Fibroblast of mammary gland (primary cell): ENCODE results near the gene MTX1.

Experiments
- DNase-seq: peaks from one replicate; pipeline ENCODE4 v3.0.0-alpha.2; 2010; ENCODE audit warnings: low read depth
- H3K4me3 ChIP-seq: 2 replicates; pipeline ENCODE4 v1.5.1; 2011; ENCODE audit warnings: low read depth, mild to moderate bottlenecking, low read length, moderate library complexity; ENCODE audit not compliant: control insufficient read depth
- TF ChIP-seq, protein P1 (sequence below): conservative IDR thresholded peaks from 2 replicates; pipeline ENCODE4 v1.5.1; 2011; ENCODE audit warnings: low read depth, low read length, inconsistent platforms; ENCODE audit not compliant: control insufficient read depth, insufficient read depth

The MTX1 gene

DNA sequence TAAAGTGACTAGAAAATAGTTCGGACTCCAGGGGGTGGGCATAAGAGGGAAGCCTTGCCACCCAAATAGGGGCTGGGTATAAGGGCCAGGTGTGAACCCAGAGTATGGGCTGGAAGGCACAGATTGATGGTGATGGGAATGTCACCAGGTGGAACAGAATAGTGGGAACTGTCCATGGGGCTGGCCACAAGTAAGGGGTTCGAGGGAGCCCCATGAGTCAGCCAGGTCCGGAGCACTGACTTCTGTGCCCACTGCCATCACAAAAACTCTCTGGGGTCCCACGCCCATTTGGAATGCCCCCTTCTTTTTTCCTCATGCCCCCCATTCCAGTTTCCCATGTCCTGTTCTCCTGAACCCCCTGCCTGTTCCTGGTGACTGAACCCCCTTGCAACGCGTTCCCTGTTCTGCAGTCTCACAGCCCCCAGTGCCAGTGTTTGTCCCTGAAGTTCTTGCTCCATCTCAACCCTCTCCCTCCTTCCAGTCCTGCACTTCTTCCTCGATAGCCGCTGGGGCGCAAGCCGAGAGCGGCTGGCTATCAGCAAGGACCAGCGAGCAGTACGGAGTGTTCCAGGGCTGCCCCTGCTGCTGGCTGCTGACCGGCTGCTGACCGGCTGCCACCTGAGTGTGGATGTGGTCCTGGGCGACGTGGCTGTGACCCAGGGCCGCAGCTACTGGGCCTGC is 27.0 kb upstream of the MTX1 start:
- TF ChIP-seq, protein P1, sequence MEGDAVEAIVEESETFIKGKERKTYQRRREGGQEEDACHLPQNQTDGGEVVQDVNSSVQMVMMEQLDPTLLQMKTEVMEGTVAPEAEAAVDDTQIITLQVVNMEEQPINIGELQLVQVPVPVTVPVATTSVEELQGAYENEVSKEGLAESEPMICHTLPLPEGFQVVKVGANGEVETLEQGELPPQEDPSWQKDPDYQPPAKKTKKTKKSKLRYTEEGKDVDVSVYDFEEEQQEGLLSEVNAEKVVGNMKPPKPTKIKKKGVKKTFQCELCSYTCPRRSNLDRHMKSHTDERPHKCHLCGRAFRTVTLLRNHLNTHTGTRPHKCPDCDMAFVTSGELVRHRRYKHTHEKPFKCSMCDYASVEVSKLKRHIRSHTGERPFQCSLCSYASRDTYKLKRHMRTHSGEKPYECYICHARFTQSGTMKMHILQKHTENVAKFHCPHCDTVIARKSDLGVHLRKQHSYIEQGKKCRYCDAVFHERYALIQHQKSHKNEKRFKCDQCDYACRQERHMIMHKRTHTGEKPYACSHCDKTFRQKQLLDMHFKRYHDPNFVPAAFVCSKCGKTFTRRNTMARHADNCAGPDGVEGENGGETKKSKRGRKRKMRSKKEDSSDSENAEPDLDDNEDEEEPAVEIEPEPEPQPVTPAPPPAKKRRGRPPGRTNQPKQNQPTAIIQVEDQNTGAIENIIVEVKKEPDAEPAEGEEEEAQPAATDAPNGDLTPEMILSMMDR = no peak
- no peak for DNase-seq
- no peak overlapping the region for H3K4me3 ChIP-seq

DNA sequence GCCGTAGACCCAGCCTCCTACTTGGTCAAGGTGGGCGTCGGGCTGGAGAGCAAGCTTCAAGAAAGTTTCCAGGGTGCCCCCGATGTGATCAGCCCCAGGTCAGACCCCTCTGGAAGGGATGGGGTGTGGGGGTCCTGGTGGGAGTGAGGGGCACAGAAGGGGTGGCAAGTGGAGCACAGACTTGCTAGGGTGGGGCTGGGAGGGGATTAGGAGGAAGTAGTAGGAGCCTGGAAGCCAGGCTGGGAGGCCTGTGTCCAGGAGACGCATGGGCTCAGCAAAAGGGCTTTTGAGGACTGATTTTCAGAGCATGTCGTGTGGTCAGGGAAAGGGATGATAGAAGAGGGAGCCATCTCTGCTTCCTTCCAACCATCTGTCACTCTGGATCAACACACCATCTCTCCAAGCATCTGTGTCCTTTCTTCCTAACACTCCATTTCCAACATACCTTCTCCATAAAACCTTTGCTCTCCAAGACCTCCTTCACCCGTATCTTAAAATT is 26.4 kb upstream of the MTX1 start:
- TF ChIP-seq, protein P1 = no peak
- H3K4me3 ChIP-seq = no peak overlapping the region
- no peak for DNase-seq

DNA sequence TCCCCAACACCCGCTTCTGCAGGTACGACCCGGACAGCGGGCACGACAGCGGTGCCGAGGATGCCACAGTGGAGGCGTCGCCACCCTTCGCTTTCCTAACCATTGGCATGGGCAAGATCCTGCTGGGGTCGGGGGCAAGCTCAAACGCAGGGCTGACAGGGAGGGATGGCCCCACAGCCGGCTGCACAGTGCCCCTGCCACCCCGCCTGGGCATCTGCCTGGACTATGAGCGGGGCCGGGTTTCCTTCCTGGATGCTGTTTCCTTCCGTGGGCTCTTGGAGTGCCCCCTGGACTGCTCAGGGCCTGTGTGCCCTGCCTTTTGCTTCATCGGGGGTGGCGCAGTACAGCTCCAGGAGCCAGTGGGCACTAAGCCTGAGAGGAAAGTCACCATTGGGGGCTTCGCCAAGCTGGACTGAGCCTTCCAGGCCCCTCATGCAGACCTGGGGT is 24.7 kb upstream of the MTX1 start:
- no peak for DNase-seq
- H3K4me3 ChIP-seq = no peak overlapping the region
- TF ChIP-seq, protein P1 = no peak

DNA sequence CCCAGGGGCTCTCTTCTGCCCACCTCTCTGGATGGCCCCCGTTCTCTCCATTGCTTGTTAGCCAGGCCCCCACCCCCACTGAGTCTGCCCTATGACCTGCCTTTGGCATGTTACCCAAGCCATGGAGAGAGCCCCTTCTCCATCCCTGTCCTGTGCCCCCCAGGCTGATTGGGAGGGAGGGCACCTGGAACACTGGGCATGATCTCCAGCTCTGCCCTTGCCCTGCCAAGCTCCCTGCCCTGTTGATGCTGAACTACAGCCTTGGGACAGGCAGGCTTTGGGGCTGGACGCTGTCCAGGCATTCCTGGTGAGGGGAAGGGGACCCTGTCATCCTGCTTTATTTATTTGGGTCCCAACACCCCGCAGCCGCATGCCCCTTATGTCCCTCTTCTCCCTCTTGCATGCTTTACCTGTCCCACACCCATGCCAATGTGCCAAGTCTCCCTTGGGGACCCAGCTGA is 24.1 kb upstream of the MTX1 start:
- no peak overlapping the region for H3K4me3 ChIP-seq
- TF ChIP-seq, protein P1 = no peak
- no peak for DNase-seq

DNA sequence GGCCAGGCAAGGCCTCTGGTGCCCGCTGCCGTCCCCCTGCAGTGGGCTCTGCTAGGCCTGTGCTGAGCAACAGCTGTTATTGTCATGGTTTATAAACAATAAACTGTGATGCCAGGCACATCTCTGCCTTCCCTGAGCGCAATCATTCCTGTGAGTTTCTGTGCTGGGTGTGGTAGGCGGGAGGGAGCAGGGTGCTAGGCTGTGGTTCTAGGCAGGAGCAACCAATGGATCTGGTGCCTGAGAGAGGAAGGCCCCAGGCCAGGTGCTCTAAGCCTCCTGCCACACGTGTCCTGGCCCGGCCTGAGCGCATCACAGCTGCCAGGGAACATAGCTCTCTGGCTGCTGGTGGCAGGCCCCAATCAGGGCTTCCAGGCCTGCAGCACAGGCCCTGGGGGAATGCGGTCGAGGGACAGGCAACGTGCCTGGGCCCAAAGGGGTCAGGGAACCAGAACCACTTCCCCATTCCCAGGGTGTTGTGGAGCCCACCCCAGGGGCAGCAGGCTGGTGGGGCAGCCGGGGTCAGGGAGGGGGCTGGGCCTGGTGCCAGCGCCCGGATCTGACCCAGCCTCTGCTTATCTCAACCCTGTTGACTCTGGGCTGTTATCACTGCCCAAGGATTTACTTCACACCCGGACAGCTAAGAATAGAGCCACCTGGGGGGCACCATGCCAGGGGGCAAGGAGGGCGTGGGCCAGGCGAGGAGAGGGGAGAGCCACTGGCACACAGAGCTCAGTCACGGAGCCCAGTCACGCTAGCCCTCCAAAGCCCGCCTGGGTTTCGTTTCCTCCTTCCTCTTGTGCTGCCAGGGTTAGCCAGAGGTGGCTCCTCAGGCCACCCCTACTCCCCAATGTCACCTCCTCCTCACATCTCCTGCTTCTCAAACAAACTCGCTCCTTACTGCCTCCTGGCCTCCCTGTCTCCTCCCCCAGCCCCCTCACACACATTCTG is 23.4 kb upstream of the MTX1 start:
- no peak overlapping the region for H3K4me3 ChIP-seq
- TF ChIP-seq, protein P1 = no peak
- no peak for DNase-seq

DNA sequence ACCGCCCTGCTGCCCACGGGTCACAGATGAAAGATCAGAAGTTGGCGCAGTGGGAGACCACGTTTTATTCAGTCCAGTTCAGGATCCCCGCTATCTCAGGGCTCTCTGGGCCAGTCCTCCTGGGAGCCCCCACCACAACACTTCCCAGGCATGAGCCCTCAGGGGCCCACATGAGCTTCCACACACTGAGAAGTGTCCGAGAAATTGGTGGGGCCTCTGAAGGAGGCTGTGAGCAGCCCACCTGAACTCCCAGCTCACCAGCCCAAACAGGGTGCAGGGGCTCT is 22.8 kb upstream of the MTX1 start:
- TF ChIP-seq, protein P1 = no peak
- H3K4me3 ChIP-seq = no peak overlapping the region
- no peak for DNase-seq
